ENCODE measurements around the gene ARPC5L.

Gene ARPC5L

GRCh38 chr9:124878518-124878917, 16.6 kb downstream of the ARPC5L start:
- no peak for TF ChIP-seq CTCF (conservative IDR thresholded peaks at IDR 0.05; ENCODE audit: low read length)
- H3K4me3 ChIP-seq (ENCODE audit: low read length) = no peak overlapping the region
- no peak for DNase-seq (ENCODE audit: low read depth)

GRCh38 chr9:124879226-124879625, 17.3 kb downstream of the ARPC5L start:
- no peak for DNase-seq (ENCODE audit: low read depth)
- no peak overlapping the region for H3K4me3 ChIP-seq (ENCODE audit: low read length)
- no peak for TF ChIP-seq CTCF (conservative IDR thresholded peaks at IDR 0.05; ENCODE audit: low read length)

GRCh38 chr9:124880501-124880900, 18.6 kb downstream of the ARPC5L start:
- no peak for DNase-seq (ENCODE audit: low read depth)
- no peak overlapping the region for H3K4me3 ChIP-seq (ENCODE audit: low read length)
- no peak for TF ChIP-seq CTCF (conservative IDR thresholded peaks at IDR 0.05; ENCODE audit: low read length)

- TF ChIP-seq CTCF (conservative IDR thresholded peaks at IDR 0.05; ENCODE audit: low read length) = no peak
- DNase-seq (ENCODE audit: low read depth) = no peak
Observed at GRCh38 chr9:124881138-124881743, 19.3 kb downstream of the ARPC5L start.

GRCh38 chr9:124882231-124882630, 20.3 kb downstream of the ARPC5L start:
- no peak for DNase-seq (ENCODE audit: low read depth)
- H3K4me3 ChIP-seq (ENCODE audit: low read length) = no peak overlapping the region

More at GRCh38 chr9:124881138-124881743, 19.3 kb downstream of the ARPC5L start:
- no peak overlapping the region for H3K4me3 ChIP-seq (ENCODE audit: low read length)

GRCh38 chr9:124884376-124884775, 22.4 kb downstream of the ARPC5L start:
- no peak for DNase-seq (ENCODE audit: low read depth)
- TF ChIP-seq CTCF (conservative IDR thresholded peaks at IDR 0.05; ENCODE audit: low read length) = no peak
- H3K4me3 ChIP-seq (ENCODE audit: low read length) = no peak overlapping the region

More at GRCh38 chr9:124882231-124882630, 20.3 kb downstream of the ARPC5L start:
- TF ChIP-seq CTCF (conservative IDR thresholded peaks at IDR 0.05; ENCODE audit: low read length) = no peak

- no peak for TF ChIP-seq CTCF (conservative IDR thresholded peaks at IDR 0.05; ENCODE audit: low read length)
- no peak for DNase-seq (ENCODE audit: low read depth)
- H3K4me3 ChIP-seq (ENCODE audit: low read length) = no peak overlapping the region
Observed at GRCh38 chr9:124885551-124885950, 23.6 kb downstream of the ARPC5L start.
